NCI-H1694 (cell line): ENCODE measurements around the gene ACSL3.
"Not testable (repeated sequence)": the region's sequence is repeated elsewhere in the genome, so short reads cannot be mapped to it uniquely, and the experiment has no call there.

Source experiments
- DNase-seq: peaks from one replicate; lab custom pipeline; 2025; lab: John Stamatoyannopoulos, UW

Gene ACSL3

GRCh38 chr2:222977121-222977520 is 116.3 kb downstream of the ACSL3 start:
- DNase-seq: no peak

GRCh38 chr2:222978850-222979249 is 118.0 kb downstream of the ACSL3 start:
- no peak for DNase-seq

GRCh38 chr2:222979484-222979883 is 118.6 kb downstream of the ACSL3 start:
- no peak for DNase-seq

- peak; percentile 44 for DNase-seq
Observed at GRCh38 chr2:222982010-222982908, 121.4 kb downstream of the ACSL3 start.

GRCh38 chr2:222982909-222983265 is 122.1 kb downstream of the ACSL3 start:
- DNase-seq: no peak

- no peak for DNase-seq
Observed at GRCh38 chr2:222984908-222985307, 124.1 kb downstream of the ACSL3 start.

- DNase-seq: no peak
Observed at GRCh38 chr2:222989431-222989830, 128.6 kb downstream of the ACSL3 start.

- DNase-seq: not testable (repeated sequence)
Observed at GRCh38 chr2:222990206-222990605, 129.4 kb downstream of the ACSL3 start.

- no peak for DNase-seq
Observed at GRCh38 chr2:222992137-222992536, 131.3 kb downstream of the ACSL3 start.
